OCI-M2 (cell line): Measurements from ENCODE around the gene TMEM255B.

Source experiments
- DNase-seq: peaks from one replicate; lab custom pipeline; 2025; ENCODE audit not compliant: unreplicated experiment; lab: John Stamatoyannopoulos, UW

The TMEM255B gene

DNA sequence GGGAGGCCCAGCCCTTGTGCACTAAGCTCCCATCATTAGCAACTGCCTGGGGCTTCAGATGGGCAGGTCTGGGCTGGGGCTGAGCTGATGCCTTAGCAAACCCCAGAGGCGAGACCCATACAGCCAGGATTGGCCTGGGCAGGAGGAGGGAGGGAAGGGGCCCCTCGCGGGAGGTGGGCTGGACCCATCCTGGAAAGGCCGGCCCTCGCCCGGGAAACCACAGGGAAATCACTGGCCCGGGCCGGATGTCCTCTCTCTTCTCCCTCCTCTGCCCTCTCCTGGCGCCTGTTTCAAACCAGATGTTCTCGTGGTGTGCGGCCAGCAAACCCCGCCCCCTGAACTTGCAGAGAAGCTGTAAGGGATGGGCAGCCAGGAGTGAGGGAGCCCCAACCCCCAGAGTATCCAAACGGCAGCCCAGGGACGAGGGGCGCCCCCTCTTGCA is 43.1 kb downstream of the TMEM255B start:
- DNase-seq: no peak

- no peak for DNase-seq
Observed at GRCh38 chr13:113802761-113803160, 43.7 kb downstream of the TMEM255B start.

GRCh38 chr13:113803409-113804016 is 44.5 kb downstream of the TMEM255B start:
- no peak for DNase-seq

GRCh38 chr13:113804017-113804702 is 45.1 kb downstream of the TMEM255B start:
- DNase-seq: no peak

- no peak for DNase-seq
Observed at GRCh38 chr13:113804703-113805430, 45.8 kb downstream of the TMEM255B start.

- no peak for DNase-seq
Observed at GRCh38 chr13:113805431-113806103, 46.5 kb downstream of the TMEM255B start.

DNA sequence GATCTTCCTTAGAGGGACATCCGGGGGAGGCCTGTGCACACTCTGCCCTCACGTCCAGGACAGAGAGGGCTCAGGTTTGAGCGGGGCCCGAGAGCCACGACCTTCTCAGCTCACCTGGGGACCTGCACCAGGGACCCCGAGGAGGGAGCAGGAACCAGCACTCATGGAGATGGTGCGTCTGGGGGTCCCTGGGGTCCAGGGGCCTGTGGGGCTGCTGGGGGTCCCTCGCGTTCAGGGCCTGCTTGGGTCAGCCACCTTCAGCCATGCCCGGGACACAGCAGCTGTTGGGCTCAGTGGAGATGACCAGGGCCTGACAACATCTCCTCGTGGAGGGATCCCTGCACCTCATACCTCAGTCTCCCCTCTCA is 47.1 kb downstream of the TMEM255B start:
- DNase-seq: no peak

GRCh38 chr13:113806526-113806925 is 47.5 kb downstream of the TMEM255B start:
- no peak for DNase-seq

DNA sequence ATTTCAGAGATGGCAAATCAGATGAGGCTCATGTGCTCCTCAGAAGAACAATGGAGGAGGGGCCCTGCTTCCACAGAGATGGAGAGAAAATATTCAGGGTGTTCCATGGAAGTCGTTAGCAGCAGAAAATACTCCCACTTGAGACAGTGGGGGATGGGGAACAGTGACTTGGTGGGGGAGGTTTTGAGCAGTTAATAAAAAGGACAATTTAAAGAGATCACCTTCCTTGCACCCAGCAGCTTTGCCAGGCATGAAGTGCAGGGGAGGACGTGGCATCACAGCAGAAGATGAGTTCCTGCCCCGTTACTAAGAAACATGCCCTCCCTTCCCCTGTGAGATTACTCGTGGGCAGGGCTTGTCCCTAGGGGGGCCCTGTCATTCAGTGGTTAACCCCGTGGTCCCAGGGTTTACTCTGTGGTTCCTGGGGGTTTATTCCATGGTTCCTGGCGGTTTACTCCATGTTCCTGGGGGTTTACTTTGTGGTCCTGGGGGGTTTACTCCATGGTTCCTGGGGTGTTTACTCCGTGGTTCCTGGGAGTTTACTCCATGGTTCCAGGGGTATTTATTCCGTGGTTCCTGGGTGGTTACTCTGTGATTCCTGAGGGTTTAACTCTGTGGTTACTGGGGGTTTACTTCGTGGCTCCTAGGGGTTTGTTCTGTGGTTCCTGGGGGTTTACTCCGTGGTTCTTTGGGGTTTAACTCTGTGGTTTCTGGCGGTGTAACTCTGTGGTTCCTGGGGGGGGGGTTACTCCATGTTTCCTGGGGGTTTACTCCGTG is 49.2 kb downstream of the TMEM255B start:
- DNase-seq: no peak

DNA sequence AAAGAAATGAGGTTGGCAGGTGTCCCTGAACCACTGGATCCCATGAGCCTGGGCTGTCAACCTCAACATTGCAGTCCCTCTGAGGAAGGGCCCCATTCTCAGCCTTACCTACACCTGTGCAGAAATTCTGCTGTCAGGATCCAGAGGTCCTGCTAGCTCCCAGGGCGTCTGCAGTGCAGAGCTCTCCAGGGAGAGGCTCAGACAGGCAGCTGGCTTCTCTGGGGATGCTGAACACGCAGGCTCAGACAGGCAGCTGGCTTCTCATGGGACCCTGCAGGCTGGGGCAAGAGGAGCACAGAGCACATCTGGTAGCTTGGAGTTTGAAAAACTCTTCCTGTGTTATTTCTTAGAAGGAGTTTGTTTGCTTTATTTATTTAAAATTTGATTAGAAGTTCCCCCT is 50.9 kb downstream of the TMEM255B start:
- no peak for DNase-seq

DNA sequence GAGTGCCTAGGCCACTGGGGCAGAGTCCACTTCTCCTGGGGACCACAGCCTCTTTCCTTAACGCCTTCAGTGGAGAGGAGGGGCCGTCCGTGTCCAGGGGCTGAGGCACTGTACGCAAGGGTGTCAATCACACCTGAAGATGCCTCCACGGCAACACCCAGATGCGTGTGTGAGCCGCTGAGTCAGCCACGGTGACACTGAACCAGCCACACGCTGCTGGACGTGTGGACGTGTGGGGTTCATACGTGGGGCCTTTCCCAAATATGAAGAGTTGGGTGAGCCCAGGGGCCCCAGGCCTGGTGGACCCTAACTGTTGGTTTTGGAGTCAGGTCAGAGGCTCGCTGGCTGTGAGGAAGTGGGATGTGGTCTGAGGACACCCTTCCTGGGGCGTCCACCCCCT is 51.6 kb downstream of the TMEM255B start:
- no peak for DNase-seq

DNA sequence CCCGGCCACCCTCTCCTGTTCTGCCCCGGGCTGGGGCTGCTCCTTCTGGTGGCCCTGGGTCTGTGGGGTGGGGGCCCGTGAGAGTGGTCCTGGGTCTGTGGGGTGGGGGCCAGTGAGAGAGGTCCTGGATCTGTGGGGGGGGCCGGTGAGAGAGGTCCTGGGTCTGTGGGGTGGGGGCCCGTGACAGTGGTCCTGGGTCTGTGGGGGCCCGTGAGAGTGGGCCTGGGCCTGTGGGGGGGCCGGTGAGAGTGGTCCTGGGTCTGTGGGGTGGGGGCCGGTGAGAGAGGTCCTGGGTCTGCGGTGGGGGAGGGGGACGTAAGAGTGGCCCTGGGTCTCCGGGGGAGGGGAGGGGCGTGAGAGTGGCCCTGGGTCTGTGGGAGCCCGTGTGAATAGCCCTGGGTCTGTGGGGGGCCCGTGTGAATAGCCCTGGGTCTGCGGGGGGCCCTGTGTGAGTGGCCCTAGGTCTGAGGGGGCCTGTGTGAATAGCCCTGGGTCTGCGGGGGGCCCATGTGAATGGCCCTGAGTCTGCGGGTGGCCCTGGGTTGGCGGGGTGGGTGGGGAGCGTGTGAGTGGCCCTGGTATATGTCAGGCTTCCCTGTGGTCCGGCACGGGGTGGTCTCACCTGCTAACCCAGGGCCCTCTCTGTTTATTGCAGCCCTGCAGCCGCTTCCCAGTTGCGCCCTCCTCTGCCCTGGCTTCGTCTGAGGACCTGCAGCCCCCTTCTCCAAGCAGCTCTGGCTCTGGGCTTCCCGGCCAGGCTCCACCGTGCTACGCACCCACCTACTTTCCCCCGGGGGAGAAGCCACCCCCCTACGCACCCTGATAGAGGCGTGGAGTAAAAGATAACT is 52.3 kb downstream of the TMEM255B start:
- no peak for DNase-seq

DNA sequence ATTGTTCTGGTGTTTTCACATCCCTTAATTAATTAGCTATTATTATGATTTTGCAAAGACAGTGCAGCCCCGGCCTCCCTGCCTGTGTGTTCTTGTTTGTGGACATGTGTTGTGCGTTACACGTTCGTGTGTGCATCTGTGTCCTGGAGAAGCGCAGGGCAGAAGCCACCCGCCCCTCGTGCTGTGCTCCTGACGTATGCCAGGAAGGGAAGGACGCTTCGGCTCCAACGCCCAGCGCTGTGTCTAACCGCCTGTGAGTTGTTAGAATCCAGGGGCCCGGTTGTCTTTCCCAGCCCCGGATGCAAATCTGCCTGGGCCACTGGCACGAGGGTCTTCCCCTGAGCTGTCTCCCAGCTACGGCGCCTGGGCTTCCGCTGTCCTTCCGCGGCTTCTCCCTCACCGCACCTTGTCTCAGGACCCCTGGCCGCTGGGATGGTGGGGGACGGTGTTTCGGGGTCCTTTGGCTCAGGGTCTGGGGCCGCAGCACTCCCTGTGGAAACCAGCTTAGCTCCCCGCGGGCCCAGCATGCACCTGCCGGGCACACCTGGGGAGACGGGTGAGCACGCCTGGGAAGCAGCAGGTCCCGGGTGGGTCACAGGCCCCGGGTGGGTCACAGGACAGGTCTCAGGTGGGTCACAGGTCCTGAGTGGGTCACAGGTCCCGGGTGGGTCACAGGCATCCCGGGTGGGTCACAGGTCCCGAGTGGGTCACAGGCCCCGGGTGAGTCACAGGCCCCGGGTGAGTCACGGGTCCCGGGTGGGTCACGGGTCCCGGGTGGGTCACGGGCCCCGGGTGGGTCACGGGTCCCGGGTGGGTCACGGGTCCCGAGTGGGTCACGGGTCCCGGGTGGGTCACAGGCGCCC is 53.4 kb downstream of the TMEM255B start:
- no peak for DNase-seq

DNA sequence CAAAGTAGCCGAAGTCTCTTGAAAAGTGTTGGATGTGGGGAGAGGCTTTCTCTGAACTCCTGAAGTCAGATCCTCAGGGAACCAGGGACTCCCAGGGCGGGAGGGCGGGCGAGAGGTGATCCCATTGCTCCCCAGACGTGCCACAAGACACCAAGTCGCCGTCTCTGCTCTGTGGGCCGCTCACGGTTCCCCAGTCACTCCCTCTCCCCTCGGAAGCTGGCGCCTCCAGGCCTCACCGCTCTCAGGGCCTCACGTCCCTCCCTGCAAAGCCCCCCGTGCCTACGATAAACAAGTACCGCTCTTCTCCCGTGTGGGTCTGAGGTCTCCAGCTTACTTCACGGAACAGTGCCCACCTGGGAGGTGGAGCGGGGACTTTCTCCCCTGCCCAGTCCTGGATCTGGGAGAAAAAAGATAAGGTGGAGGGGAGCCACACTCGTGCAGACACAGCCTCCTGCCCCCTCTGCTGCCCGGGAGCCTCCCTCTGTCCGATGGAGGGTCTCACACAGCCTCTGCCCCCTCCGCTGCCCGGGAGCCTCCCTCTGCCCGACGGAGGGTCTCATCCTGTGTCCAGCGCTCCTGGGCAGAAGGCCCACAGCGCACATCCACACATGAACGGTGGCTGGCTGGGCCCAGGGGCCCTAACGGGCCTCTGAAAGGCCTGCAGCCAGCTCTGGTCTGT is 54.2 kb downstream of the TMEM255B start:
- DNase-seq: no peak

DNA sequence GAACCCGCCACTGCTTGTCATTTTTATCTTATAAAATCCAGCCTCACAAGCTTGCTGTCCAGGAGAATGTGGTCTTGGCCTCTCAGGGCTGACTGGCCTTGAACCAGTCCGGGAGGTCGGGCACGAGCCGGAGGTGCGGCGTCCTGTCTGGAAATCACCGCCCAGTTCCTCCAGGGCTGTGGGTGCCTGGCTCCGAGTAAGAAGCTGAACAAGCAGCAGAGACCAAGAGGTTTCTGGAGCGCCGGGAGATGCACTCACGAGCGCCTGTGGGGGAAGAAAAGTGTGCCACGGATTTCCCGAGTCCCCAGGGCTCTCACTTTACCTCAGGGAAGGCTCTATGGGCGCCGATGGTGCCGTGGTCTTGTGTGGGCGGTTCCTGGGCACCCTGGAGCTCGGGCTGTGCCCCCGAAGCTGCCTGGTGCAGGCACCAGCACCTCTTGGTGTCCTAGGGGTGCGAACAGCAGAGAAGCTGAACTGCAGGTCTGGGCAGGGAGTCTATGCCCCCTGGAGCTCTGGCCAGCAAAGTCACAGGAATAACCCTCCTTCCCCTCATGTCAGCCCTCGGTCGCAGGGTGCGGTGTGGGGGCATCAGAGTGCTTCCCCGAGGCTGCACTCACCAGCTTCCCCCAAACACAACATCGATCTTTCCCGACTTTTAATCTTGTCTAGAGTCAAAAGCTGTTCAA is 54.9 kb downstream of the TMEM255B start:
- no peak for DNase-seq

DNA sequence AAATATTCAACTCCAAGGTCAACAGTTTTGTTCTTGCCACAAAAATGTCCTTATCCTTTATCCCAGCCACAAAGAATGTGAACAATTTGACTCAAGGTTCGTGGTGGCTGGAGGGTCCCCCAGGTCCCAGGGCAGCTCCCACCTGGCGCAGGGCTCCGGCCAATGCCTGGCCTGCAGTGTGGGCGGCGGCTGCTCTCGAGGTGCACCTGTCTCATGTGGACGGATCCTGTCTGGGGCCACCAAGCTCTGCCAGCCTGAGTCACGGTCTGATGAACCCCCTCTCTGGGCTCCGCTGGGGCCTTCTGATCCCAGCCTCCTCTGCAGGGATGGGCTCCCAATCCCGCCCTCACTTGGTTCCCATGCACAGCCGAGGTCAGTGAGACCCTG is 55.4 kb downstream of the TMEM255B start:
- no peak for DNase-seq

GRCh38 chr13:113815151-113816058 is 56.4 kb downstream of the TMEM255B start:
- no peak for DNase-seq
